SK-N-MC (cell line): ENCODE measurements around the gene SPATA1.

Experiments used
- DNase-seq: peaks from one replicate; pipeline ENCODE4 v3.0.0-alpha.2; 2011; ENCODE audit warnings: low read depth, low spot score
- H3K27ac ChIP-seq: fragments of 200-600 bp; sonication (generic); 2 replicates; pipeline ENCODE4 v1.5.1; 2016; ENCODE audit warnings: mixed run types
- H3K36me3 ChIP-seq: fragments of 200-600 bp; sonication (generic); 2 replicates; pipeline ENCODE4 v1.6.1; 2017; ENCODE audit warnings: antibody characterized with exemption, low read length, mixed read lengths; ENCODE audit not compliant: insufficient read depth
- H3K4me3 ChIP-seq: fragments of 200-600 bp; sonication (generic); 2 replicates; pipeline ENCODE4 v1.5.1; 2016
- H3K9ac ChIP-seq: fragments of 200-600 bp; sonication (generic); 2 replicates; pipeline ENCODE4 v1.8.0; 2017; ENCODE audit warnings: mixed run types, mixed read lengths; ENCODE audit not compliant: insufficient read length
- H3K9me3 ChIP-seq: fragments of 200-600 bp; sonication (generic); 2 replicates; pipeline ENCODE4 v1.6.1; 2017; ENCODE audit warnings: low read depth, mild to moderate bottlenecking, antibody characterized with exemption, low read length, moderate library complexity, mixed read lengths
- EZH2 ChIP-seq: fragments of 200-600 bp; sonication (generic); IDR thresholded peaks from one replicate; pipeline ENCODE4 v1.6.1; 2017; ENCODE audit warnings: antibody characterized with exemption
- FOXP2 ChIP-seq: optimal IDR thresholded peaks from 2 replicates; pipeline ENCODE3; 2011; ENCODE audit warnings: mild to moderate bottlenecking, moderate library complexity; ENCODE audit not compliant: insufficient read depth; ENCODE audit errors: extremely low read length, control extremely low read depth
- POLR2AphosphoS5 ChIP-seq: IDR thresholded peaks from 2 replicates; pipeline ENCODE4 v1.6.1; 2012; ENCODE audit warnings: mild to moderate bottlenecking, low read depth, low read length, borderline replicate concordance

The SPATA1 gene

DNA sequence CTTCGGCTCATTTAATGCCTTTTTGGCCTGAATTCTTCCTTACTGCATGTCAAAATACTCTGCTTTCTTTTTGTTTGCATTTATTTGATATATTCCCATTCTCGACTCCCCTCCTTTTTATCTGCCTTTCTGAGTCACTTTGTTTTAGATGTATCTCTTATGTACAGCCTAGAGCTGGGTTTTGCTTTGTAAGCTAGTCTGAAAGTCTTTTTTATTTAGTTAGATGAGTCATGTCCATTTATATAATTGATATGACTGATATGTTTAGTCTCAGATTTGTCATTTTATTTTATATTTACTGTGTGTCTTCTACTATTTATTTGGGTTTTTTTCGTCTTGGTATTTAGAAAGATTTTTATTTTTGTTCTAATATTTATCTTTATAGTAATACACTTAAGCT is 33.8 kb downstream of the SPATA1 start:
- Histone ChIP-seq H3K27ac (peak overlapping the region; percentile 86), H3K36me3 (no peaks in the 10 kb centered on the region), H3K9me3 (no peaks in the 10 kb centered on the region), H3K4me3 (peak overlapping the region; percentile 54; the same call in 1 of the 2 replicates), H3K9ac (no peak overlapping the region)
- no peak for DNase-seq
- TF ChIP-seq POLR2AphosphoS5, result no peak
- TF ChIP-seq EZH2, result no peak
- no peak for TF ChIP-seq FOXP2

DNA sequence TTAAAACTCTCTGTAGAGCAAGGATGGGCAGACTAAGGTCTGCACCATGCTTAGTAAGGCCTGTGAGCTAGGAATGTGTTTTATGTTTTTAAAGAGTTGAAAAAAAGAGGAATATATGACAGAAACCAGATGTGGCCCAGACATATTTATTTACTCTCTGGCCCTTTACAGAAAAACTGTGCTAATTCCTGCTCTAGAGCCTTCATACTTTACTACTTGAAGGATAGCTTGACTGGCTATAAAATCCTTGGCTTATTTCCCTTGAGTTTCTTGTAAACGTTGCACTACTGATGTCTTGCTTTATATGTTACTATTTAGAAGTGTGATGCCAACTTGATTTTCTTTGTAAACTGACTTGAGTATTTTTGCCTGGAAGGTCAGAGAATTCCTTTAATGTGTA is 34.6 kb downstream of the SPATA1 start:
- Histone ChIP-seq H3K9me3 (no peaks in the 10 kb centered on the region), H3K27ac (peak overlapping the region; percentile 86), H3K36me3 (no peaks in the 10 kb centered on the region), H3K4me3 (peak overlapping the region; percentile 34), H3K9ac (peak overlapping the region; percentile 2)
- TF ChIP-seq FOXP2, result no peak
- TF ChIP-seq POLR2AphosphoS5, result no peak
- TF ChIP-seq EZH2, result no peak
- DNase-seq, result no peak

- Histone ChIP-seq H3K9ac (no peak overlapping the region), H3K4me3 (no peak overlapping the region), H3K9me3 (no peaks in the 10 kb centered on the region), H3K36me3 (no peaks in the 10 kb centered on the region), H3K27ac (no peak overlapping the region)
- TF ChIP-seq POLR2AphosphoS5 (no peak), EZH2 (no peak), FOXP2 (no peak)
- no peak for DNase-seq
Observed at GRCh38 chr1:84541679-84542078, 35.5 kb downstream of the SPATA1 start.

- Histone ChIP-seq H3K9me3 (no peaks in the 10 kb centered on the region), H3K27ac (peak overlapping the region; percentile 42; the same call in 1 of the 2 replicates), H3K4me3 (peak overlapping the region; percentile 50; the same call in 1 of the 2 replicates), H3K9ac (no peak overlapping the region), H3K36me3 (no peaks in the 10 kb centered on the region)
- DNase-seq, result peak; percentile 78
- TF ChIP-seq POLR2AphosphoS5 (no peak; the same call in 1 of the 2 replicates), EZH2 (no peak), FOXP2 (no peak)
Observed at GRCh38 chr1:84550826-84551225, 44.6 kb downstream of the SPATA1 start.

- no peaks in the 10 kb centered on the region for H3K9me3 ChIP-seq
- H3K9ac ChIP-seq, result no peak overlapping the region
- TF ChIP-seq FOXP2 (no peak), EZH2 (no peak), POLR2AphosphoS5 (no peak)
- no peak overlapping the region for H3K4me3 ChIP-seq
- no peak for DNase-seq
- no peak overlapping the region for H3K27ac ChIP-seq
- H3K36me3 ChIP-seq, result peaks cover 16% of the 10 kb centered on the region; the same call in 1 of the 2 replicates
Observed at GRCh38 chr1:84569216-84569615, 63.0 kb downstream of the SPATA1 start.

DNA sequence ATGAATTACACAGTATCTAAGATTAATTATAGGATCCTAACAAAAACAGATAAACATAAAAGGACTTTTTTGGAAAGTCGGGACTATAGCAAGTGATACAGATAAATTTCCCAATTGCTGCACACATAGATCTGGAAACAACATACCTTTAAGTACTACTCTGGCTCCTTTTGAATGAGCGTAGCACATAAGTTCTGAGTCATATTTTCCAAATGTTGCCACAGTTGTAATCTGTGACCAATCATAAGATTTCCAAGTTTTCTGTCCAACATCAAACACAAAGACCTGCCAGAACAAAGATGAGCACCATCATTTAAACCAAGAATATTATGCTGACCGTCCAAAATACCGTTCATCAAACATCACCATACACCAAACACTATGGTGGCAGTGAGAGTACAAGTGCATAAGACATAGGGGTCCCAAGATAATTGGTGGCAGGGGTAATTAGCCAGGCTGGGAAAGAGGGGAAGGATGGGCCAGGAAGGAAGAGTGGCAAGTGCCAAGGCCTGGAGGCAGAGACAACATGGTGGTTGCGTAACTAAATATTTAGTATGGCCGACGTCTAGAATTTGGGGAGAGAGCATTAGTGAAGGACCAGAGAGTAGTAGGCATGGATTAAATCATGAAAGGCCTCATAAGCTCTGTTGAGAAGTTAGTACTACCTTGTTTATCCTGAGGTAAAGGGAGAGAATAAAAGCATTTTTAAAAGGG is 64.4 kb downstream of the SPATA1 start:
- TF ChIP-seq POLR2AphosphoS5 (no peak), EZH2 (no peak), FOXP2 (no peak)
- no peak for DNase-seq
- H3K9me3 ChIP-seq, result no peaks in the 10 kb centered on the region
- H3K27ac ChIP-seq, result no peak overlapping the region
- peaks cover 16% of the 10 kb centered on the region; the same call in 1 of the 2 replicates for H3K36me3 ChIP-seq
- H3K4me3 ChIP-seq, result no peak overlapping the region
- H3K9ac ChIP-seq, result no peak overlapping the region

GRCh38 chr1:84571150-84571535 is 65.0 kb downstream of the SPATA1 start:
- no peak overlapping the region for H3K4me3 ChIP-seq

GRCh38 chr1:84573481-84573966 is 67.3 kb downstream of the SPATA1 start:
- no peaks in the 10 kb centered on the region for H3K9me3 ChIP-seq
- TF ChIP-seq POLR2AphosphoS5 (no peak), EZH2 (no peak), FOXP2 (no peak)
- peak overlapping the region; percentile 99 for H3K4me3 ChIP-seq
- peaks cover 16% of the 10 kb centered on the region; the same call in 1 of the 2 replicates for H3K36me3 ChIP-seq
- peak overlapping the region; percentile 96 for H3K9ac ChIP-seq
- DNase-seq, result no peak
- H3K27ac ChIP-seq, result peak overlapping the region; percentile 85

More at GRCh38 chr1:84571150-84571535, 65.0 kb downstream of the SPATA1 start:
- Histone ChIP-seq H3K9ac (no peak overlapping the region), H3K9me3 (no peaks in the 10 kb centered on the region), H3K36me3 (peaks cover 16% of the 10 kb centered on the region; the same call in 1 of the 2 replicates), H3K27ac (no peak overlapping the region)
- TF ChIP-seq FOXP2 (no peak), EZH2 (no peak), POLR2AphosphoS5 (no peak)
- no peak for DNase-seq
